Endothelial cell of umbilical vein (primary cell): ENCODE results near the gene NCKAP5.

Experiments used
- CTCF ChIP-seq, 2 donors: IDR thresholded peaks; 1 replicate in 1 of 2; 2 replicates in 1 of 2; pipeline ENCODE4 v1.5.1; 2011; ENCODE audit warnings: low read length in 2 of 2, mild to moderate bottlenecking in 2 of 2, moderate library complexity in 2 of 2, control low read depth in 1 of 2, inconsistent platforms in 1 of 2, low read depth in 1 of 2; ENCODE audit not compliant: insufficient read depth in 1 of 2; ENCODE audit errors: extremely low read depth in 1 of 2
- EZH2 ChIP-seq: IDR thresholded peaks from 2 replicates; pipeline ENCODE4 v1.6.1; 2012; ENCODE audit warnings: borderline replicate concordance, low read depth, mild to moderate bottlenecking, moderate library complexity, low read length, inconsistent platforms; ENCODE audit not compliant: severe bottlenecking
- FOS ChIP-seq: IDR thresholded peaks from 2 replicates; pipeline ENCODE4 v1.6.1; 2011; ENCODE audit warnings: mild to moderate bottlenecking, low read length, moderate library complexity, borderline replicate concordance; ENCODE audit not compliant: insufficient read depth
- GATA2 ChIP-seq: IDR thresholded peaks from 2 replicates; pipeline ENCODE4 v1.7.0; 2011; ENCODE audit warnings: low read depth, mild to moderate bottlenecking, moderate library complexity, mixed read lengths, low read length; ENCODE audit not compliant: insufficient read length, insufficient read depth
- JUN ChIP-seq: IDR thresholded peaks from 2 replicates; pipeline ENCODE4 v1.6.1; 2011; ENCODE audit warnings: borderline replicate concordance, low read depth; ENCODE audit not compliant: insufficient read length, insufficient read depth
- MAX ChIP-seq: IDR thresholded peaks from 2 replicates; pipeline ENCODE4 v1.6.1; 2011; ENCODE audit not compliant: insufficient read depth, insufficient read length
- MYC ChIP-seq: IDR thresholded peaks from one replicate; pipeline ENCODE4 v1.6.1; 2011; ENCODE audit warnings: mild to moderate bottlenecking, low read depth, low read length
- POLR2A ChIP-seq: IDR thresholded peaks from 2 replicates; pipeline ENCODE4 v1.6.1; 2012; ENCODE audit warnings: low read depth, mild to moderate bottlenecking, control low read depth, low read length
- POLR2AphosphoS5 ChIP-seq: IDR thresholded peaks from 2 replicates; pipeline ENCODE4 v1.6.1; 2012; ENCODE audit warnings: low read depth, mild to moderate bottlenecking, control low read depth, low read length, moderate library complexity; ENCODE audit not compliant: insufficient read depth

- no peak for TF ChIP-seq EZH2
- no peak for TF ChIP-seq GATA2
- TF ChIP-seq CTCF (IDR thresholded peaks at IDR 0.05; ENCODE audit: extremely low read depth in 1 of 2, insufficient read depth in 1 of 2, low read depth in 1 of 2, low read length in 2 of 2): no peak
- TF ChIP-seq MAX: no peak
- TF ChIP-seq POLR2AphosphoS5: no peak
- TF ChIP-seq POLR2A: no peak
- no peak for TF ChIP-seq FOS
- no peak for TF ChIP-seq JUN
- TF ChIP-seq MYC: no peak
These were observed 3.0 kb upstream of the NCKAP5 start for GRCh38 chr2:133571249-133571648.
